ENCODE data around the gene SPAG6.
"Not testable (repeated sequence)": the region's sequence is repeated elsewhere in the genome, so short reads cannot be mapped to it uniquely, and the experiment has no call there.

SPAG6 gene

DNA sequence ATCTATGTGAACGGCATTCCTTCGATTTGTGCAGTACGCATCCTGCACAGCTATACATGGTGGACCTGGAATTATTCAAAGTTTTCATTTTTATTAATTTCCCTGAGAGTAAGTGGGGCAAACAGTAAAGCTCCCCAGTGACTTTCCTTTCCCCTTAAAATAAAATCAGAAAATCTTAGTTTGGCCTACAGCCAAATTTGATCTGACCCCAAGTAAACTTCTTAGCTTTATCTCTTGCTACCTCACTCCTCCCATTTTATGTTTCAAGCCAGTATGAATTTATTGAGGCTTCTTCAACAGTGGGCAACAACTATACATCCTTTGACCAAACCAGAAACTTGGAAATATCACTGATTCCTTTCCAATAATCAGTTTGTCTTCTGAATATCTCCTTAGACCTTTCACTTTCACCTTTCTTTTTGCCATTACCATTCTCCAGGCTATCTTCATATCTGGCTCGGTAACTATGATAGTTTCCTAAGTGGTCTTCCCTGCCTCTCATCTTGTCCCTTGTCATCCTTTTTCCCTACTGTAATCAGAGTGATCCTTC is 11.1 kb downstream of the SPAG6 start:
- Histone ChIP-seq H3K27me3 (no peaks in the 10 kb centered on the region), H3K4me1 (no peaks in the 10 kb centered on the region; the same call in 1 of the 2 replicates), H3K9me3 (no peaks in the 10 kb centered on the region), H3K4me3 (ENCODE audit: low read depth, low read length) (no peak overlapping the region), H3K36me3 (no peaks in the 10 kb centered on the region)
- DNase-seq = no peak
- TF ChIP-seq, protein P1, sequence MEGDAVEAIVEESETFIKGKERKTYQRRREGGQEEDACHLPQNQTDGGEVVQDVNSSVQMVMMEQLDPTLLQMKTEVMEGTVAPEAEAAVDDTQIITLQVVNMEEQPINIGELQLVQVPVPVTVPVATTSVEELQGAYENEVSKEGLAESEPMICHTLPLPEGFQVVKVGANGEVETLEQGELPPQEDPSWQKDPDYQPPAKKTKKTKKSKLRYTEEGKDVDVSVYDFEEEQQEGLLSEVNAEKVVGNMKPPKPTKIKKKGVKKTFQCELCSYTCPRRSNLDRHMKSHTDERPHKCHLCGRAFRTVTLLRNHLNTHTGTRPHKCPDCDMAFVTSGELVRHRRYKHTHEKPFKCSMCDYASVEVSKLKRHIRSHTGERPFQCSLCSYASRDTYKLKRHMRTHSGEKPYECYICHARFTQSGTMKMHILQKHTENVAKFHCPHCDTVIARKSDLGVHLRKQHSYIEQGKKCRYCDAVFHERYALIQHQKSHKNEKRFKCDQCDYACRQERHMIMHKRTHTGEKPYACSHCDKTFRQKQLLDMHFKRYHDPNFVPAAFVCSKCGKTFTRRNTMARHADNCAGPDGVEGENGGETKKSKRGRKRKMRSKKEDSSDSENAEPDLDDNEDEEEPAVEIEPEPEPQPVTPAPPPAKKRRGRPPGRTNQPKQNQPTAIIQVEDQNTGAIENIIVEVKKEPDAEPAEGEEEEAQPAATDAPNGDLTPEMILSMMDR (IDR thresholded peaks at IDR 0.05; ENCODE audit: low read depth, low read length) = no peak

DNA sequence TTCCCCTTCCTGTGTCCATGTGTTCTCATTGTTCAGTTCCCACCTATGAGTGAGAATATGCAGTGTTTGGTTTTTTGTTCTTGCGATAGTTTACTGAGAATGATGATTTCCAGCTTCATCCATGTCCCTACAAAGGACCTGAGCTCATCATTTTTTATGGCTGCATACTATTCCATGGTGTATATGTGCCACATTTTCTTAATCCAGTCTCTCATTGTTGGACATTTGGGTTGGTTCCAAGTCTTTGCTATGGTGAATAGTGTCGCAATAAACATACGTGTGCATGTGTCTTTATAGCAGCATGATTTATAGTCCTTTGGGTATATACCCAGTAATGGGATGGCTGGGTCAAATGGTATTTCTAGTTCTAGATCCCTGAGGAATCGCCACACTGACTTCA is 12.5 kb downstream of the SPAG6 start:
- H3K27me3 ChIP-seq; H3K4me3 ChIP-seq (ENCODE audit: low read depth, low read length); H3K4me1 ChIP-seq; H3K9me3 ChIP-seq; H3K36me3 ChIP-seq; DNase-seq: not testable (repeated sequence)

DNA sequence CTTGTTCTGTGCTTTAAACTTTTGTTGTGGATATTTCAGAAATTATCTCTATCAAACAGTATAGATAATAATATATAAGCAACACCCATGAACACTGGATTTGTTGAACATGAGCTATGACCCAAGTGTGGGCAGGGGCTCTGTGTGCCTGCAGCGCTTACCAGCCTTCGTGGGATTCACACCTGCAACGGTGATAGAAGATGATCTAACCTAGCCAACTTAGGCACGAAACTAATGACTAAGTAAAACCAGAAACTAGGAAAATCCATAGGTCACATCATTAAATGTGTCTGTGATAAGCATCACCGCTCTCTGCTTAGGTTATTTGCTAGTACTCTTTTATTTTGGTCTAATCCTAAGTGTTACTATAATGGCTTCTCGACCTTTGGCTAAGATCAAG is 18.0 kb downstream of the SPAG6 start:
- H3K4me1 ChIP-seq = no peaks in the 10 kb centered on the region
- no peaks in the 10 kb centered on the region for H3K27me3 ChIP-seq
- H3K9me3 ChIP-seq = no peaks in the 10 kb centered on the region
- no peak for DNase-seq
- no peak overlapping the region for H3K4me3 ChIP-seq (ENCODE audit: low read depth, low read length)
- TF ChIP-seq, protein P1 (IDR thresholded peaks at IDR 0.05; ENCODE audit: low read depth, low read length) = no peak
- H3K36me3 ChIP-seq = no peaks in the 10 kb centered on the region

DNA sequence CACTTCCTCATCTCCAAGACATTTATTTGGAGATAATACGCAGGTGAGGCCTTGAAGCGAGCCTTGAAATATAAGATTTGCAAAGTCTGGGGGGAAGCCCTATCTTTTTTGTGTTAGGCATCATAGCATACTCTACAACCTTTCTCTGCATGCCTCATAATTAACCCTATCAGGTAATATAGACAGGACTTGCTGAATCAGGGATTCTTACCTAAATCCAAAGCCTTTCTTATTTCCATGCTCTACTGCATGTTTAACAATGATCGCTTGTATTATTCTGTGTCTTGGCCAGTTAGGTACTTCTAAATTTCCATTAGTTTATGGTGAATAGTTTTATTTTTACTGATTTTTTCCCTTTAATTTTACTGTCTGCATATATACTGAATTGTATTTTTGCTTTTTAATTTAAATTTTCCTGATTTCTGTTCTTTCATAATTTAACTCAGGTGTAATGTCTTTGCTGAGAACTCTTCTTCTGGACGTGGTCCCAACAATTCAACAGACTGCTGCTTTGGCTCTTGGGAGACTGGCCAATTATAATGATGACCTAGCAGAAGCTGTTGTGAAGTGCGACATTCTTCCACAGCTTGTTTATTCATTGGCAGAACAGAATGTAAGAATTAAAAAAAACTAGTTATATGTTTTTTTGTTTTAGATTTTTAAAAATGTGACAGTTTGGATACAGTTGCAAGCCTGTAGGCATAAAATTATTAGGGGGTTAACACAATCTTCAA is 19.3 kb downstream of the SPAG6 start:
- Histone ChIP-seq H3K36me3 (no peaks in the 10 kb centered on the region), H3K9me3 (no peaks in the 10 kb centered on the region), H3K4me1 (no peaks in the 10 kb centered on the region), H3K4me3 (ENCODE audit: low read depth, low read length) (no peak overlapping the region), H3K27me3 (no peaks in the 10 kb centered on the region)
- DNase-seq = no peak
- TF ChIP-seq, protein P1 (IDR thresholded peaks at IDR 0.05; ENCODE audit: low read depth, low read length) = no peak

DNA sequence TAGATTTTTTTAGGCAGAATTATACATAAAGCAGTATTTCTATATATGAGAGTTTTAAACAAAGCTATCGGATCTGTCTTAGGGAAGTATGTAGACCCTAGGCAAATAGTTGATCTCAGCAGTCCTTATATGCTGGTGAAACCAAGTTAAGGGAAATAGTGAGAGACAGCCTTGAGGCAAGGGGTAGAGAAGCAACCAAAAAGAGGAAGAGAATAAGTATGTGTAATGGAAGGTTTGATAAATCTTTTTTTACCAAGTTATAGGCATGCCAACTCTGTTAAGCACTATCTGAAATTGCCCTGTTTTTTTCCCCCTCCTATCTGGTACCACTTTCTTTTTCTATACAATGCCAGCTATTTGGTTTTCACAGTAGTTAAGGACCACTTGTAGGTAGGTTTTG is 19.9 kb downstream of the SPAG6 start:
- TF ChIP-seq, protein P1 (IDR thresholded peaks at IDR 0.05; ENCODE audit: low read depth, low read length) = no peak
- H3K4me1 ChIP-seq = no peaks in the 10 kb centered on the region
- H3K27me3 ChIP-seq = no peaks in the 10 kb centered on the region
- H3K36me3 ChIP-seq = no peaks in the 10 kb centered on the region
- H3K4me3 ChIP-seq (ENCODE audit: low read depth, low read length) = no peak overlapping the region
- H3K9me3 ChIP-seq = no peaks in the 10 kb centered on the region
- no peak for DNase-seq

DNA sequence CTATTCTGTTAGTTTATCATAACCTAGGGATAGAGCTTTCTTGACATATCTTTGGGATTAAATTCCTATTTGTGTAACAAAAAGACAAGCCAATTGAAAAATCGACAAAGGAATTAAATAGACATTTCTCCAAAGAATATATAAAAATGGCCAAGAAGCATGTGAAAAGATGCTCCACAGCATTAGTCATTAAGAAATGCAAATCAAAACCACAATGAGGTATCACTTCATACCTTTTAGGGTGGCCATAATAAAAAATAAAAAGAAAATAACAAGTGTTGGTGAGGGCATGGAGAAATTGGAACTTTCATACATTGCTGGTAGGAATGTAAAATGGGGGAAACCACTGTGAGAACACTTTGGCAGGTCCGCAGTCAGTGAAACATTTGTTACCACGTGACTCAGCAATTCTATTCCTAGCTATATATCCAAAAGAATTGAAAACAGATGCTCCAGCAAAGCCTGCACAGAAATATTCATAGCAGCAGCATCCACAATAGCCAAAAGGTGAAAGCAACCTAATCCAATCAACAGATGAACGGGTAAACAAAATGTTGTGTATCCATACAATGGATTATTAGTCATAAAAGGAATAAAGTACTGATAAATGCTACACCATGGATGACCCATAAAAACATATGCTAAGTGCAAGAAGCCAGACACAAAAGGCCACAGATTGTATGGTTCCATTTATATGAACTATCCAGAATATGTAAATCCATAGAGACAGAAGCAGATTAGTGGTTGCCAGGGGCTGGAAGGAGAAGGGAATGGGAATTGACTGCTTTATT is 20.5 kb downstream of the SPAG6 start:
- no peak for DNase-seq
- no peak overlapping the region for H3K4me3 ChIP-seq (ENCODE audit: low read depth, low read length)
- TF ChIP-seq, protein P1 (IDR thresholded peaks at IDR 0.05; ENCODE audit: low read depth, low read length) = no peak
- no peaks in the 10 kb centered on the region for H3K4me1 ChIP-seq
- no peaks in the 10 kb centered on the region for H3K27me3 ChIP-seq
- no peaks in the 10 kb centered on the region for H3K9me3 ChIP-seq
- no peaks in the 10 kb centered on the region for H3K36me3 ChIP-seq
